IPS-15b (cell line): Measurements from ENCODE around the gene SAYSD1.

ENCODE experiments used
- H3K27me3 ChIP-seq: one replicate; pipeline ENCODE4 v1.6.1; 2013; ENCODE audit warnings: low read length; ENCODE audit not compliant: control insufficient read depth, insufficient read depth
- H3K36me3 ChIP-seq: one replicate; pipeline ENCODE4 v1.6.1; 2013; ENCODE audit warnings: low read length; ENCODE audit not compliant: control insufficient read depth, insufficient read depth
- H3K4me1 ChIP-seq: one replicate; pipeline ENCODE4 v1.6.1; 2013; ENCODE audit warnings: mild to moderate bottlenecking, low read length; ENCODE audit not compliant: control insufficient read depth, insufficient read depth
- H3K4me3 ChIP-seq: one replicate; pipeline ENCODE4 v1.5.1; 2013; ENCODE audit warnings: low read depth, low read length
- H3K9ac ChIP-seq: one replicate; pipeline ENCODE4 v1.6.1; 2013; ENCODE audit warnings: low read depth, mild to moderate bottlenecking, low read length
- H3K9me3 ChIP-seq: one replicate; pipeline ENCODE4 v1.6.1; 2013; ENCODE audit warnings: mild to moderate bottlenecking, low read length; ENCODE audit not compliant: control insufficient read depth, insufficient read depth

SAYSD1 gene

GRCh38 chr6:39086711-39087110, 28.3 kb downstream of the SAYSD1 start:
- Histone ChIP-seq H3K27me3 (no peaks in the 10 kb centered on the region), H3K4me3 (no peak overlapping the region), H3K9ac (no peak overlapping the region), H3K4me1 (peaks cover 8% of the 10 kb centered on the region), H3K36me3 (no peaks in the 10 kb centered on the region), H3K9me3 (no peaks in the 10 kb centered on the region)

DNA sequence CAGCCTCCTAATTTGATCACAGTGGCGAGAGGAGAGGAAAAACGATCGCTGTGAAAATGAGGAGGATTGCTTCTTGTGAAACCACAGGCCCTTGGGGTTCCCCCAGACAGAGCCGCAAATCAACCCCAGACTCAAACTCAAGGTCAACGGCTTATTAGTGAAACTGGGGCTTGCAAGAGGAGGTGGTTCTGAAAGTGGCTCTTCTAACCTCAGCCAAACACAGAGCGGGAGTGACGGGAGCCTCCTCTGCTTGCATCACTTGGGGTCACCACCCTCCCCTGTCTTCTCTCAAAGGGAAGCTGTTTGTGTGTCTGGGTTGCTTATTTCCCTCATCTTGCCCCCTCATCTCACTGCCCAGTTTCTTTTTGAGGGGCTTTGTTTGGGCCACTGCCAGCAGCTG, 28.7 kb downstream of the SAYSD1 start:
- Histone ChIP-seq H3K9me3 (no peaks in the 10 kb centered on the region), H3K36me3 (no peaks in the 10 kb centered on the region), H3K4me1 (peaks cover 8% of the 10 kb centered on the region), H3K4me3 (no peak overlapping the region), H3K9ac (no peak overlapping the region), H3K27me3 (no peaks in the 10 kb centered on the region)

GRCh38 chr6:39085129-39085797, 29.7 kb downstream of the SAYSD1 start:
- Histone ChIP-seq H3K4me3 (no peak overlapping the region), H3K36me3 (no peaks in the 10 kb centered on the region), H3K9ac (no peak overlapping the region), H3K4me1 (peaks cover 8% of the 10 kb centered on the region), H3K9me3 (no peaks in the 10 kb centered on the region), H3K27me3 (no peaks in the 10 kb centered on the region)

DNA sequence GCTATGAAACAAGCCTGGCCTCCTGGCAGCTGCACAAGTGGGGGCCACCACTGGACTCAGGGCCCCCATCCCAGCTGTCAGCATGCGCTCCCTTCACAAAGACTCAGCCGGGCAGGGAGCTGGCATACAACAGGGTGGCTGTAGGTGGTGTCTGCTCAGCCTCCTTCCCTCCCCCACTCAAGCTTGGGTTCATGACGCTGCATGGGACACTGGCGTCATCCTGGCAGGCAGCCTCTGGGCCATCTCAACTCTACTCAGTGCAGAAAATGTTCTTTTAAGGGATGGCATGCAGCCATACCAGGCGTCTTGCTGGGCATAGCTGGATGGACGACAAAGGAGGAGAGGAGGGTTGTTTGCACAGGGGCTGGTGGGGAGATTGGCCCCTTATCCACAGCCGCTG, 30.5 kb downstream of the SAYSD1 start:
- Histone ChIP-seq H3K9me3 (no peaks in the 10 kb centered on the region), H3K4me3 (no peak overlapping the region), H3K4me1 (peaks cover 8% of the 10 kb centered on the region), H3K36me3 (peaks cover 2% of the 10 kb centered on the region), H3K27me3 (no peaks in the 10 kb centered on the region), H3K9ac (no peak overlapping the region)

GRCh38 chr6:39083231-39083634, 31.8 kb downstream of the SAYSD1 start:
- Histone ChIP-seq H3K27me3 (no peaks in the 10 kb centered on the region), H3K4me1 (peaks cover 2% of the 10 kb centered on the region), H3K36me3 (peaks cover 3% of the 10 kb centered on the region), H3K4me3 (no peak overlapping the region), H3K9ac (no peak overlapping the region), H3K9me3 (no peaks in the 10 kb centered on the region)

GRCh38 chr6:39082310-39082709, 32.7 kb downstream of the SAYSD1 start:
- Histone ChIP-seq H3K27me3 (no peaks in the 10 kb centered on the region), H3K4me1 (no peaks in the 10 kb centered on the region), H3K4me3 (no peak overlapping the region), H3K9ac (no peak overlapping the region), H3K9me3 (no peaks in the 10 kb centered on the region), H3K36me3 (peaks cover 3% of the 10 kb centered on the region)

DNA sequence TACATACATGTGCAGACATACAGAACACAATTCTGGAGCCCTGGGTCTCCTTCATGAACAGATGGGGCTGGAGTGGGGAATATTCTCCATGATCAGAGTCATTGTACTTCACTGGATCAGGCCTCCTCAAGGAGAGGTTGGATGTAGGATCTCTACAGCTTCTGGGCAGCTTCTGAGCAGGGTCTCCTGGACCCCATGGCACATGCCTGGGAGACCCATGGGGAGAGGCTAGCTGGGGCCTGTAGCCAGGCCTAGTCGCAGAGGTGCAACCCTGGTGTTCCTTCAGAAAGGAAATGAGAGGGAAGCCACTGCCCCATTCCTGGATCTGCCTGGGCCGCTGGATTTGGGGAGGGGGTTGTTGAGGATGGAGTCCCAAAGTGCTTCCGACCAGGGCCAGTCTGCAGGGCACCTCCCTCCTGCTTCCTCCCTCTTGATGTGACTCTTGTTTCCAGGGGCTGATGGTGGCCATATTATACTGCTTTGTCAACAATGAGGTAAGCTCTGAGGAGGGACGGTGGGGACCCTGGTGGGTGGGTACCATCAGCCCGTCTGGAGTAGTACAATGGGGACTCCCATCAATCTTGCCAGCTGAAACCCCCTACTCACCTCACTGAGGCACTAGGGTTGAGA, 34.6 kb downstream of the SAYSD1 start:
- H3K4me1 ChIP-seq, result no peaks in the 10 kb centered on the region
- H3K9me3 ChIP-seq, result no peaks in the 10 kb centered on the region
- H3K27me3 ChIP-seq, result no peaks in the 10 kb centered on the region

GRCh38 chr6:39079197-39080125, 35.5 kb downstream of the SAYSD1 start:
- Histone ChIP-seq H3K9ac (no peak overlapping the region), H3K4me3 (no peak overlapping the region), H3K27me3 (no peaks in the 10 kb centered on the region), H3K9me3 (no peaks in the 10 kb centered on the region), H3K4me1 (no peaks in the 10 kb centered on the region), H3K36me3 (peaks cover 3% of the 10 kb centered on the region)

More for the DNA sequence above, 34.6 kb downstream of the SAYSD1 start:
- peaks cover 3% of the 10 kb centered on the region for H3K36me3 ChIP-seq
- H3K4me3 ChIP-seq, result no peak overlapping the region
- H3K9ac ChIP-seq, result no peak overlapping the region

DNA sequence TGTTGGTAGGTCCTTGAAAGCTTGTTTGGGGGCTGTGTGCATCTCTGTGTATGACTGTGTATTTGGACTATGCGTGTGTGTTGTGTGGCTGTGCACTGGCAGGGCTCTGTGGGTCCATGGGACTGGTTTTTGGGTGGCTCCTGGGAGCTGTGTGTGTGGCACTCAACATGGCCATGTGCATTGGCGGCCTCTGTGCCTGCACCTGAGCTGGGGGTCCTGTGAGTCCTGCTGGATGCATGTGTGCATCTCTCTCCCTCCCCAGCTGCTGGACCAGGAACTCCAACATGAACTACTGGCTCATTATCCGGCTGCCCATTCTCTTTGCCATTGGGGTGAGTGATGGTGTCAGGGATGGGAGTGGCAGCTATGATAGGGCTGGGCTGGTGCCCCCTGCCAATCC, 36.3 kb downstream of the SAYSD1 start:
- Histone ChIP-seq H3K4me1 (no peaks in the 10 kb centered on the region), H3K36me3 (peaks cover 3% of the 10 kb centered on the region), H3K4me3 (no peak overlapping the region), H3K9ac (no peak overlapping the region), H3K9me3 (no peaks in the 10 kb centered on the region), H3K27me3 (no peaks in the 10 kb centered on the region)

DNA sequence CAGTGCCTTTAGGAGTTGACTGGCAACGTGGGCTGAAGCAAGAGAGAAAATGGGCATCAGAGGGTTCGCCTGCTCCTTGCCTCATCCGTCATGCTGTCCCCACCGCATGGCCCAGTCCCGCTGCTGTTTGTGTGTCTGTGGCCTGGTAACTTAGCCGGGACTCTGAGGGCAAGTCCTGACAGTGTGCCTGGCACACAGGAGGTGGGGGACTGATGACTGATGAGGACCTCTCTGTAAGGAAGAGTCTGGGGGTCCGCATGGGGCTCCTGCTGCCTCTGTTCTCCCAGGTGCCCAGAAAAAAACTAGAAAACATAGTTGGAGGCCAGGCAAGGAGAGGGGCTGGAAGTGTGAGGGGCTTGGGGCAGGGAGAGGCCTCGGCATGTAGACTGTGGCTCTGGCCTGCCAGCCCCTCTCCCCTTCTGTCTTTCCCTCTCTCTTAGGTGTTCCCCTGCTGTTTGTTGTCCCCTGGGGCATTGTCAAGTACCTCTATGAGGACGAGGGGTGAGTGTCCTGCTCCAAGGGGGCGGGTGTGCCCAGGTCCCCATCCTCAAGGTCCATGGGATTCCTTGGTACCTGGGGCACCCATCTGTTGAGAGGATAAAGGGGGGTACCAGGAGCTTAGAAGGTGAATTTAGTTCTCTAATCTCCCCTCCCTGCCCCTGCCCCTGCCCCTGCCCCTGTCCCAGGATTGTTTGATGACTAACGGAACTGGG, 36.9 kb downstream of the SAYSD1 start:
- H3K27me3 ChIP-seq, result no peaks in the 10 kb centered on the region
- H3K9me3 ChIP-seq, result no peaks in the 10 kb centered on the region
- no peaks in the 10 kb centered on the region for H3K4me1 ChIP-seq
- no peak overlapping the region for H3K9ac ChIP-seq
- no peak overlapping the region for H3K4me3 ChIP-seq
- peaks cover 3% of the 10 kb centered on the region for H3K36me3 ChIP-seq
